H9 (cell line): ENCODE results near the gene SLC36A3. TPM values are rescaled to one million over a fixed set of nuclear protein-coding genes. Genes with fewer than 3 reads are reported as not detected.

ENCODE experiments used
- DNase-seq: peaks from one replicate; pipeline ENCODE4 v3.0.0-alpha.2; 2017
- H2AFZ ChIP-seq: one replicate; pipeline ENCODE4 v1.6.1; 2013; ENCODE audit warnings: mild to moderate bottlenecking, low read length, control low read depth, moderate library complexity
- H2AK5ac ChIP-seq: 2 replicates; pipeline ENCODE4 v1.6.1; 2013; ENCODE audit warnings: low read length, control low read depth, mixed read lengths; ENCODE audit not compliant: insufficient read length
- H2BK120ac ChIP-seq: one replicate; pipeline ENCODE4 v1.6.1; 2013; ENCODE audit warnings: low read depth, mild to moderate bottlenecking, low read length, control low read depth, inconsistent platforms; ENCODE audit not compliant: poor library complexity, severe bottlenecking
- H2BK12ac ChIP-seq: 2 replicates; pipeline ENCODE4 v1.6.1; 2013; ENCODE audit warnings: low read length, control low read depth, mixed read lengths, low read depth; ENCODE audit not compliant: insufficient read length
- H2BK15ac ChIP-seq: 2 replicates; pipeline ENCODE4 v1.6.1; 2013; ENCODE audit warnings: low read depth, low read length, control low read depth
- H2BK20ac ChIP-seq: one replicate; pipeline ENCODE4 v1.6.1; 2013; ENCODE audit warnings: low read depth, mild to moderate bottlenecking, low read length, control low read depth, inconsistent platforms; ENCODE audit not compliant: poor library complexity, severe bottlenecking
- H2BK5ac ChIP-seq: 2 replicates; pipeline ENCODE4 v1.6.1; 2013; ENCODE audit warnings: low read length, control low read depth, mixed read lengths; ENCODE audit not compliant: insufficient read length
- H3K14ac ChIP-seq: 2 replicates; pipeline ENCODE4 v1.6.1; 2013; ENCODE audit warnings: low read length, control low read depth; ENCODE audit not compliant: insufficient read depth
- H3K18ac ChIP-seq: 2 replicates; pipeline ENCODE4 v1.6.1; 2013; ENCODE audit warnings: low read depth, mild to moderate bottlenecking, mixed read lengths, low read length, control low read depth; ENCODE audit not compliant: insufficient read length
- H3K23ac ChIP-seq: 2 replicates; pipeline ENCODE4 v1.6.1; 2013; ENCODE audit warnings: low read length, control low read depth, mixed read lengths, low read depth; ENCODE audit not compliant: insufficient read length
- H3K23me2 ChIP-seq: 2 replicates; pipeline ENCODE4 v1.6.1; 2013; ENCODE audit warnings: low read depth, mild to moderate bottlenecking, mixed read lengths, low read length, control low read depth; ENCODE audit not compliant: insufficient read length, poor library complexity, severe bottlenecking
- H3K27ac ChIP-seq: 2 replicates; pipeline ENCODE4 v1.5.1; 2013; ENCODE audit warnings: low read length, control low read depth, mixed read lengths, low read depth; ENCODE audit not compliant: insufficient read length
- H3K27me3 ChIP-seq: 2 replicates; pipeline ENCODE4 v1.6.1; 2013; ENCODE audit warnings: low read length, control low read depth, inconsistent platforms; ENCODE audit not compliant: insufficient read depth
- H3K4ac ChIP-seq: 2 replicates; pipeline ENCODE4 v1.6.1; 2013; ENCODE audit warnings: low read depth, mild to moderate bottlenecking, control low read depth, inconsistent platforms, low read length, moderate library complexity
- H3K4me1 ChIP-seq: 2 replicates; pipeline ENCODE4 v1.6.1; 2013; ENCODE audit warnings: low read length, control low read depth, inconsistent platforms; ENCODE audit not compliant: insufficient read depth
- H3K4me2 ChIP-seq: 2 replicates; pipeline ENCODE4 v1.6.1; 2013; ENCODE audit warnings: low read length, control low read depth, mixed read lengths; ENCODE audit not compliant: insufficient read length, insufficient read depth
- H3K56ac ChIP-seq: 2 replicates; pipeline ENCODE4 v1.6.1; 2013; ENCODE audit warnings: low read depth, mild to moderate bottlenecking, mixed read lengths, low read length, control low read depth; ENCODE audit not compliant: insufficient read length
- H3K79me1 ChIP-seq: 2 replicates; pipeline ENCODE4 v1.6.1; 2013; ENCODE audit warnings: low read depth, mild to moderate bottlenecking, moderate library complexity, low read length, control low read depth, inconsistent platforms; ENCODE audit not compliant: insufficient read depth, poor library complexity, severe bottlenecking
- H3K79me2 ChIP-seq: 2 replicates; pipeline ENCODE4 v1.6.1; 2013; ENCODE audit warnings: low read length, control low read depth, inconsistent platforms; ENCODE audit not compliant: insufficient read depth
- H3K9ac ChIP-seq: 2 replicates; pipeline ENCODE4 v1.6.1; 2013; ENCODE audit warnings: low read length, control low read depth, mixed read lengths; ENCODE audit not compliant: insufficient read length; ENCODE audit errors: extremely low read depth
- H3K9me3 ChIP-seq: one replicate; pipeline ENCODE4 v1.6.1; 2013; ENCODE audit warnings: low read depth, low read length, inconsistent platforms; ENCODE audit not compliant: control insufficient read depth
- H3T11ph ChIP-seq: one replicate; pipeline ENCODE4 v1.6.1; 2013; ENCODE audit warnings: mild to moderate bottlenecking, low read length, control low read depth, inconsistent platforms
- H4K20me1 ChIP-seq: one replicate; pipeline ENCODE4 v1.6.1; 2013; ENCODE audit not compliant: control insufficient read depth, insufficient read length, insufficient read depth
- H4K5ac ChIP-seq: 2 replicates; pipeline ENCODE4 v1.6.1; 2013; ENCODE audit warnings: low read depth, mild to moderate bottlenecking, mixed read lengths, low read length, control low read depth; ENCODE audit not compliant: insufficient read length
- H4K8ac ChIP-seq: replicated peaks from 2 replicates; pipeline ENCODE4 v1.6.1; 2013; ENCODE audit warnings: low read length, control low read depth, mixed read lengths, low read depth; ENCODE audit not compliant: insufficient read length
- H4K91ac ChIP-seq: 2 replicates; pipeline ENCODE4 v1.6.1; 2013; ENCODE audit warnings: low read depth, mild to moderate bottlenecking, moderate library complexity, mixed read lengths, low read length, control low read depth; ENCODE audit not compliant: insufficient read length
- H3K27ac Mint-ChIP-seq, 3 experiments: 2 replicates in 2 of 3; 3 replicates in 1 of 3; pipeline ENCODE4 v1.8.0; 2020 to 2021; ENCODE audit warnings: mixed read lengths in 3 of 3, mild to moderate bottlenecking in 1 of 3, moderate library complexity in 1 of 3
- H3K27me3 Mint-ChIP-seq: 2 replicates; pipeline ENCODE4 v1.8.0; 2021; ENCODE audit warnings: low read depth, mild to moderate bottlenecking, moderate library complexity, mixed read lengths
- H3K36me3 Mint-ChIP-seq, 3 experiments: 2 replicates in 2 of 3; 3 replicates in 1 of 3; pipeline ENCODE4 v1.8.0; 2020 to 2021; ENCODE audit warnings: low read depth in 3 of 3, mixed read lengths in 3 of 3; ENCODE audit not compliant: insufficient read depth in 1 of 3
- H3K4me1 Mint-ChIP-seq, 2 experiments: 2 replicates each; pipeline ENCODE4 v1.8.0; 2020; ENCODE audit warnings: mixed read lengths in 2 of 2
- H3K4me3 Mint-ChIP-seq, 2 experiments: 2 replicates in 1 of 2; 3 replicates in 1 of 2; pipeline ENCODE4 v1.8.0; 2020 to 2021; ENCODE audit warnings: mild to moderate bottlenecking in 2 of 2, mixed read lengths in 2 of 2, moderate library complexity in 1 of 2
- H3K9me3 Mint-ChIP-seq, 2 experiments: 2 replicates in 1 of 2; 3 replicates in 1 of 2; pipeline ENCODE4 v1.8.0; 2020; ENCODE audit warnings: mild to moderate bottlenecking in 2 of 2, mixed read lengths in 2 of 2, moderate library complexity in 1 of 2
- CTCF ChIP-seq: fragments of 200-600 bp; sonication (generic); conservative IDR thresholded peaks from 3 replicates; pipeline ENCODE4 v1.8.0; 2021; ENCODE audit warnings: antibody characterized with exemption, mild to moderate bottlenecking
- WGBS: extraction: QIAGEN DNeasy Blood & Tissue Kit; methylation state at CpG from one replicate; pipeline ENCODE4 v1.1.7; 2013; ENCODE audit warnings: missing lambda C conversion rate, low lambda C conversion rate, mixed read lengths; ENCODE audit not compliant: insufficient read length; ENCODE audit errors: extremely low coverage; 5-methylcytosine and 5-hydroxymethylcytosine counted together
- total RNA-seq: library from RNA; stranded (reverse); gene quantifications from 2 replicates; pipeline ENCODE4 v1.2.1, GENCODE V29; 2021

The SLC36A3 gene
- total RNA-seq, 1 experiment from 2014 or later = not detected

GRCh38 chr5:151278845-151279244 lies 24.7 kb downstream of the SLC36A3 start:
- Histone ChIP-seq H4K8ac (no peak overlapping the region), H3K23me2 (no peaks in the 10 kb centered on the region), H3K27ac (no peak overlapping the region), H2BK20ac (no peak overlapping the region), H3K4me2 (no peak overlapping the region), H4K91ac (no peak overlapping the region), H3K9me3 (no peaks in the 10 kb centered on the region), H3K9ac (no peak overlapping the region), H2BK5ac (no peak overlapping the region), H2AK5ac (no peak overlapping the region), H2BK12ac (no peak overlapping the region), H3K18ac (no peak overlapping the region), H3K23ac (no peak overlapping the region), H2BK120ac (no peak overlapping the region), H3K56ac (no peak overlapping the region), H3K79me1 (no peaks in the 10 kb centered on the region), H3K14ac (no peak overlapping the region), H3T11ph (no peak overlapping the region), H3K4ac (no peak overlapping the region), H4K20me1 (no peaks in the 10 kb centered on the region), H4K5ac (no peak overlapping the region), H3K27me3 (no peaks in the 10 kb centered on the region), H2AFZ (no peak overlapping the region), H3K79me2 (no peaks in the 10 kb centered on the region), H3K4me1 (no peaks in the 10 kb centered on the region), H2BK15ac (no peak overlapping the region)
- no peak for TF ChIP-seq CTCF
- DNase-seq = no peak
- no peak overlapping the region for H3K4me3 Mint-ChIP-seq
- 0 out of 4 replicates have a peak, but pooled peaks cover 0 to 5% of the 10 kb centered on the region in 2 experiments for H3K4me1 Mint-ChIP-seq
- no peaks in the 10 kb centered on the region for H3K9me3 Mint-ChIP-seq
- no CpG with 5 or more reads among the region's 5 CpGs for WGBS
- peaks cover 8% of the 10 kb centered on the region for H3K27me3 Mint-ChIP-seq
- no peak overlapping the region for H3K27ac Mint-ChIP-seq
- no peaks in the 10 kb centered on the region for H3K36me3 Mint-ChIP-seq
